HG03432 (cell line): ENCODE measurements around the gene CCDC71.
A peak's percentile ranks its signal among the peaks of the same experiment; 100 is the strongest.

Experiments used
- ATAC-seq: cut with Tn5 transposase; IDR thresholded peaks from one replicate; pipeline ENCODE4 v1.9.1; 2021; ENCODE audit warnings: mild to moderate bottlenecking, moderate library complexity; ENCODE audit not compliant: unreplicated experiment

CCDC71 gene

GRCh38 chr3:49132437-49133225, 33.5 kb downstream of the CCDC71 start, which contains the start of gene LAMB2:
LAMB2 (minus strand) TSS chr3:49133050; CDS start chr3:49132867, 183 bp downstream.
- ATAC-seq = no peak

- no peak for ATAC-seq
These were observed 34.1 kb downstream of the CCDC71 start for GRCh38 chr3:49132073-49132436.

DNA sequence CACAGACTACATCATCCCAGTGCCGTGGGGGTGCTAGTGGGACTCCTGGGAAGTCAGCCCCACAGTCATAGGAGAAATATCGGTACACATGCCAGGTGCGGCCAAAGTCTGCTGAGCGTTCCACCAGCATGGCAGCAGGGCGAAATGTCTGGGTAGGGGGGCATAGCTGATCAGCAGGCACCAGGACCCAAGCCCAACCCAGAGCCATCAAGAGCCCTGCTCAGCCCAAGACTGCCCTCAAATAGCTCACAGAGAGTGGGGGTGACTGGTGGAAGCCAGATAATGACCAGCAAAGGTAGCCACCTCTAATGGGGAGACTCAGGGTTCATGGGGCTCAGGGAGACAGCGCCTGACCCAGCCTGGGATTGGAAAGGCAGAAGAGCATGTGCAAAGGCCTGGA, 34.6 kb downstream of the CCDC71 start:
- no peak for ATAC-seq

GRCh38 chr3:49131040-49131439, 35.1 kb downstream of the CCDC71 start:
- no peak for ATAC-seq

DNA sequence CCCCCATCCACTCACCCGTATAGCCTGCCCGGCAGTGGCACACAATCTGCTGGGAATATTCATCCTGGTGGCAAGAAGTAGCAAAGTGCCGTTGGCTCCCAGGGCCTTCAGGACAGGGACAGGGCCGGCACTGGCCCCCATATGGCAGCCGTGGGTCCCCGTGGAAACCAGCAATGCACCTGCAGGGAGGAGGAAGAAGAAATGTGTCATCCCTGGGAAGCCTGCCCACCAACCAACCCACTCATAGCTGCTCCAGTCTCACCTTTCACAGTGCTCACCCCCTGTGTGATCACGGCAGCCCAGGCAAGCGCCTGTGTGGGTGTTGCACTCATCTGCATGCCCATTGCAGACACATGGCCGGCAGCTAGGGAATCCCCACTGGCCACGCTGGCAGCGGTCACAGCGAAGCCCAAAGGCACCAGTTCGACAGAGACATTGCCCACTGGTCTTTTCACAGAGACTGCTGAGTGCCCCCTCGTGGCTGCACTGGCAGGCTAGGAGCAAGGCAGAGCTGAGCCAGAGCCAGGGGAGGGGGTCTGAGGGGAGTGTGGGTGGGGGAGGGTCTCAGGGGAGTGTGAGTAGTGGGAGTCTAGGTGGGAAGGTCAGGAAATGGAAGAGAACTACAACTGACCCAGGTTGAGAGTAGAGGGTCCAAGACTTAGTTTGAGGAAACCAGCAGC, 41.0 kb downstream of the CCDC71 start:
- ATAC-seq = no peak

- no peak for ATAC-seq
These were observed 41.9 kb downstream of the CCDC71 start for GRCh38 chr3:49124203-49124602.

DNA sequence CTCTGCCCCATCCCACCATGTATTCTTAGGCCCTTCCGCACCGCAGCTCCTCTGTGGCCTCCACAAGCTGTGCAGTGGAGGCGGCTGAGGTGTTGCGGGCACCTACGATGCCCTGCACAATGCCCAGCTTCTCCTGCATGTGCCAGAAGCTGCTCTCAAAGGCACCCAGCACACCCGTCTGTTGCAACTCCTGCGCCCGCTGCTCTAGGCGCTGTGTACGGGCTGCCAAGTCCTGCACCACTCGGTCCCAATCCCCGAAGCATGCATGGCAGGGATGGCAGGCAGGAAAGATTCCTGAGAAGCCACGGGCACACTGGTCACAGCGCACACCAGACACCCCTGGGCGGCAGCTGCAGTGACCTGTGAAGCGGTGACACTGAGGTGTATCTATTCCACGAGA, 42.4 kb downstream of the CCDC71 start:
- no peak for ATAC-seq

DNA sequence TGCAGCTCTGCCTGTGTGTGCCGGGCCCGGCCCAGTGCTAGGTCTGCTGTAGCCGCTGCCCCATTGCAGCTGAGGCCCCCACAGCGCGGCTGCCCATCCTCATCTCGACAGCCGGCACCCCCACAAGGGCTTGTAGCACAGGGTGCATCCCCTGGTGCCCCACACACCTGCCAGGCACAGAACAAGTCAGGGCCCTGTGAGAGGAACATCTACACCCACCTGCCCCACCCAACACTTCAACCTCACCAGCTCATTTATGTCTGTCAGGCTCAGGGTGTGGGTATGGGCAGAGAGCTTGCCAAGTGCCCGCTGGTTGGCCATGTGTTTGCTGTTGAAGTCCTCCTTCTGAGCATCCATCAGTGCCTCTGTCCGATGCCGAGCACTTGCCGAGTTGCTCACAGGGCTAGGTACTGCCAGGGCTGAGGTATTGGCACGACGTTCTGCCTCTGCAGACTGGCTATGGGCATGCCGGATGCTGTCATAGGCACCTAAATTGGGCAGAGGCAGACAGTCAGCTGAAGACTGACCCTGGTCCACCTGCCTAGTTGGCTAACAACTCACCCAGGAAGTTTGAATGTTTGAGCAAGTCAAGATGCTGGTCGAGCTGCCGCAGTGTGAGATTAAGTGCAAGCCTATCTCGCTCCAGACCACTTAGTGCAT, 43.1 kb downstream of the CCDC71 start:
- ATAC-seq = no peak

GRCh38 chr3:49122451-49122850, 43.7 kb downstream of the CCDC71 start:
- no peak for ATAC-seq

DNA sequence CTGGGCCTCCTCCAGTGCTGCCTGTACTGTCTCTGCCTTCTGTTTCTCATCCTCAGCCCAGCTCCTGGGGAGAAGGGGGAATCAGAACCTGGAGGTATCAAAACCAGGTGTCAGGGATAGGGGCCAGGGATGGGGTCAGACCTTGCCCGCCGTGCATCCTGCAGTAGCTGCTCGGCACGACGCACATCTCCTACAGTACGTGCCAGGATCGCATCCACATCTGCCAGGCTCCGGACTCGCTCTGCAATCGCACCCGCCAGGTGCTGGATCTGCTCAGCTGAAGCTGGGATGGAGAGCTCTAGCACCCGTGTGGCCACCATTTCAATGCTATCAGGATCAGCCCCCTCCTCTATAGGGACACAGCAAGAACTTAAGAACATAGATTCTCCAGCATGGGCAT, 44.1 kb downstream of the CCDC71 start:
- no peak for ATAC-seq

DNA sequence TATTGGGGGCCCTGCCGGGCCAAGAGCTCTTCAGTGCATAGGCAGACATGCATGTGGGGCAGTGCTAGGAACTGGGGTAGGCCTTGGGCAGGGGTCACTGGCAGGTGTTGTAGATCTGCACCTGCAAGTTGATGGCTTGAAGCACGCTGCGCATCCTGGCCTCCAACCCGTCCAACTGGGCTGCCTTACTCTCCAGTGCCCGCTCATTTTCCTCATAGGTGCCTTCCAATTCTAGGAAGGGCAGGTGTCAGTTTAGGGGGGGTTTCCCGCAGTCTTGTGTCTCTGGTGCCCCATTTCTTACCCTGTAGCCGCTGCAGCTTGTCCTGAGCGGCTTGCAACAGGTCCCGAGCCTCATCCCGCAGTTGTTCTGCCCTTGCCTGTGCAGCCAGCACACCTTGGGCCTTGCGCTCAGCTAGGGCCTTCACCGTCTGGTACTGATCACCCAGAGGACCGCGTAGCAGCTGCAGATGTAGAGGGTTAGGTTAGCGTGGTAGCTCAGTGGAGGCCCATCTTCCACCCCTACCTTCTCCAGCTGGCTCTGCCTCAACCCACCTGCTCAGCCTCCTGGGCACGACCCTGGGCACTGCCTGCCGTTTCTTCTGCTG, 44.9 kb downstream of the CCDC71 start:
- no peak for ATAC-seq

DNA sequence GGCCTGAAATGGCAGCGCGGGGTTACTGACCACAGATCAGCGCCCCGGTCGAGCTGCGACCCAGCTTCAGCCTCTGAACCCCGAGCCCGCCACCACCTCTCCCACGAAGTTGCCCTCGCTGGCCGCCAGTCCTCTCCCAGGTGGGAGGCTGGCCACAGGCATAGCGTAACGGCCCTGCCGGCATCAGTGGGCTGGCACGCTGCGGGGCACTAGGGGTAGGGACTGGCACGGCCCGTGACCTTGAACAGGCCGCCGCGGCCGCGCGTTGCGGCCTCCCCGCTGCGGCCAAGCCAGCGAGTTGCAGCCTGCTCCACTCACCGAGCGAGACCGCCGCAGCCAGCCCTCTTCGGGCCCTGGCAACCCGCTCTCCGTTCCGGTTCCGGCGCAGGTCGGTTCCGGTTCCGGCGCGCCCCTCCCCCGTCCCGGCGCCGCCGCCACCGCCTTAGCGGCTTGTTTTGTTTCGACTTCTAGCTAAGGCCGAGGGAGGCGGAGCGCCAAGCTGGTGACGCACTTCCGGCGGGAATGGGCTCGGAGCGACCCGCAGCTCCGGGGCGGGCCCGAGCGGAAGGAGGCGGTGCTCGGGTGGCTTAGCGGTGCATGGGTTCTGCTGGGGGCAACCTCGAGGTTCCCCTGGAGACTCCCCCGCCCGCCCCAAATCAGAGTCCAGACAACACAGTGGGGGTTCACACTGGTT, 45.5 kb downstream of the CCDC71 start, which contains the start of gene USP19:
Gene USP19, minus strand, starts transcription at position 386 of the 694 bp plus-strand sequence. CDS start 1,678 bp downstream, outside the sequence.
- ATAC-seq = peak; percentile 91

GRCh38 chr3:49120096-49120437, 46.1 kb downstream of the CCDC71 start:
- peak; percentile 9 for ATAC-seq

DNA sequence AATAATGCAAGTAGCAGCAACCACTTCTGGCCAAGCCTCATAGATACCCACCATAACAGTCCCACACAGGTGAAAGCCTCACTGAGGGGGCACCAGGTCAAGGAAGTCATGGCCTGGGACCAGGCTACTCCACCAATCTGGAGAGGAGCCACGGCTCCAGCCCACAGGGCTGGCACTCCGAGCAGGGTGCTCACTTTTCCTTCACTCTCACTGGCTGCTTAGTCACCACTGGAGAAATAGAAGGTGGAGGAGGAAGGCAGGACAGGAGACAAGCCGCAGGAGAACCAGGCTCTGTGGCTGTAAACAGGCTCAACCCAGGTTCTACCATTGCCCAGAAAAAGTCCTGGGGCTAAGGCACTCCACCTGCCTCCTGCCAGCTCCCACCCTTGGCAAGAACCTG, 46.7 kb downstream of the CCDC71 start:
- ATAC-seq = no peak

DNA sequence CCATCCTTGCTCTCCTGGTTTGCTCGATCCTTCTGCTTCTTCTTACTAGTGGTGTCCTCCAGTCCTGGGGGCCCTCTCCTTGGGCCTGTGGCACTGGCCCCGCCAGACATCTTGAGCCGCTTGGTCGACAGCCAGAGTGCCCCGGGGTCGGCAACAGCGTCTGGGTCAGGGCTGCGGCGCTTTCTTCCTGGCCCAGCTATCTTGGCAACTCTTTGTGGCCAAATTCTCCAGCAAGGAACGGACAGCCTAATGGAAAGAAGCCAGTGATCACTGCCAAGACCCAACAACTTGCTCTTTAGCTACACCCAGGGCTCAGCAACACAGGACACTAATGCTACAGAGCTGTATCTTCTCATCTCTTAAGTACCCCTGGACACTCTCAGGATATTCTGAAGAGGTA, 47.1 kb downstream of the CCDC71 start:
- ATAC-seq = no peak
